ENCODE results near the gene UCP3.

UCP3 gene

DNA sequence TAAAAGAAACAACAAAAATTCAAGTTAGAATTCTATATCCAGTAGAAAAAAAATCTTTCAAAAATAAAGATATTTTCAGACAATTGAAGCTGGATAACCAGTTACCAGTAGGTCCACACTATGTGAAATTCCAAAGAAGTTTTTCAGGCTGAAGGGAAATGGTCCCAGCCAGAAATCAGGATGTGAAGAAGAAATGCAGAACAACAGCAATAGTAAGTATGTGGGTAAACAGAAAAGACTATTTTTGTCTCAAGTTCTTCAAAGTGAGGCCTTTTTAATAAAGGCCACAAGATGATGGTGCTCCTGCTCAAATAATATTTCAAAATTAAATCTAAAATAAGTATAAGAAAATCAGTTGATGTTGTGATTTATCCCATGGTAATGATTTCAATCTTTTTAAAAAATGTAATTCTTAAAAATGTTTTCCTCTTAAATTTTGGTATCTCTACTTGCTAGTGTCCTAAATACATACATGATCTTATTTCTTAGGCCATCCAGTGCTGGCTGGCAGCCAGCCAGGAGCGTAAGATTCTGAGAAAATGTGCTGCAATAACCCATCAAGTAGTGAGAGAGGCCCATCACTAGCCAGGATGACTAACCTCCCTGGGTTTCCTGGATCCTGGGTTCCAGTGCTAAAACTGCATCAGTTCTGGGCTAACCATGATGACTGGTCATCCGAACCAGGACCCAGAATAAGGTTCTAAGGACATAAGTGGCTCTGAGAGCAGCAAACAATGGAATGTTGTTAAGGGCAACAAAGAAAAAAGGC, 15.6 kb upstream of the UCP3 start:
- H3K36me3 ChIP-seq (ENCODE audit: low read length), result no peaks in the 10 kb centered on the region

DNA sequence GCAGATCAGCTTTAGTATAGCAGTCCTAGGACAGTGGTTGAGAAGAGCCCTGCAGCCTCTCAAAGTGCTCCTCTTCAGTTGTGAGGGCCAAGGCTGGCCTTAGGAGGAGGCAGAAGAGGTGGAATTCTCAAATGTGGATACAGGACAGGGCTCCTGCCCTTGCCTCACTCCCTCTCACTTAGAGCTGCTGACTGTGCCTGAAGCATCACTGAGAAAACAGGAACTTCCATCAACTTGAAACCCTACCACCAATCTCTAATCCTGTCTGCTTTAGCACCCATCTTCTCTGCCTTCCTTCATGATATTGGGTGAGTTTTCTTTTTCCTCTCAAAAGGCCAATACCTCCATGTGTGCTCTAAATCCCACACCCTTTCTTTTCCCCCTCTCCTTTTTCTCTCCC, 14.4 kb upstream of the UCP3 start:
- Histone ChIP-seq H4K20me1 (ENCODE audit: low read depth, low read length) (no peaks in the 10 kb centered on the region), H3K27me3 (ENCODE audit: low read length) (no peaks in the 10 kb centered on the region), H3K4me3 (ENCODE audit: insufficient read depth, low read length, poor library complexity, severe bottlenecking) (no peak overlapping the region), H3K9me3 (ENCODE audit: insufficient read depth, low read length) (no peaks in the 10 kb centered on the region), H3K4me2 (ENCODE audit: low read depth, low read length, poor library complexity, severe bottlenecking) (no peak overlapping the region), H3K36me3 (ENCODE audit: low read length) (no peaks in the 10 kb centered on the region), H3K27ac (ENCODE audit: low read depth, low read length) (no peak overlapping the region), H3K9me2 (replicated peaks; ENCODE audit: insufficient read depth, low read length) (no peaks in the 10 kb centered on the region), H3F3A (ENCODE audit: insufficient read depth) (no peaks in the 10 kb centered on the region), H3K79me2 (ENCODE audit: insufficient read depth, low read length) (no peaks in the 10 kb centered on the region), H2AFZ (ENCODE audit: low read depth, low read length, severe bottlenecking) (no peak overlapping the region), H3K9ac (ENCODE audit: low read length) (no peak overlapping the region)
- no peak for TF ChIP-seq EZH2phosphoT487 (conservative IDR thresholded peaks at IDR 0.05; ENCODE audit: low read length)
- TF ChIP-seq, protein P1, sequence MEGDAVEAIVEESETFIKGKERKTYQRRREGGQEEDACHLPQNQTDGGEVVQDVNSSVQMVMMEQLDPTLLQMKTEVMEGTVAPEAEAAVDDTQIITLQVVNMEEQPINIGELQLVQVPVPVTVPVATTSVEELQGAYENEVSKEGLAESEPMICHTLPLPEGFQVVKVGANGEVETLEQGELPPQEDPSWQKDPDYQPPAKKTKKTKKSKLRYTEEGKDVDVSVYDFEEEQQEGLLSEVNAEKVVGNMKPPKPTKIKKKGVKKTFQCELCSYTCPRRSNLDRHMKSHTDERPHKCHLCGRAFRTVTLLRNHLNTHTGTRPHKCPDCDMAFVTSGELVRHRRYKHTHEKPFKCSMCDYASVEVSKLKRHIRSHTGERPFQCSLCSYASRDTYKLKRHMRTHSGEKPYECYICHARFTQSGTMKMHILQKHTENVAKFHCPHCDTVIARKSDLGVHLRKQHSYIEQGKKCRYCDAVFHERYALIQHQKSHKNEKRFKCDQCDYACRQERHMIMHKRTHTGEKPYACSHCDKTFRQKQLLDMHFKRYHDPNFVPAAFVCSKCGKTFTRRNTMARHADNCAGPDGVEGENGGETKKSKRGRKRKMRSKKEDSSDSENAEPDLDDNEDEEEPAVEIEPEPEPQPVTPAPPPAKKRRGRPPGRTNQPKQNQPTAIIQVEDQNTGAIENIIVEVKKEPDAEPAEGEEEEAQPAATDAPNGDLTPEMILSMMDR (IDR thresholded peaks at IDR 0.05; ENCODE audit: insufficient read depth, low read length, poor library complexity, severe bottlenecking), result no peak

More for the DNA sequence above, 15.6 kb upstream of the UCP3 start:
- H3K4me2 ChIP-seq (ENCODE audit: low read depth, low read length, poor library complexity, severe bottlenecking), result no peak overlapping the region
- H3K27ac ChIP-seq (ENCODE audit: low read depth, low read length), result no peak overlapping the region
- no peaks in the 10 kb centered on the region for H3F3A ChIP-seq (ENCODE audit: insufficient read depth)
- H3K27me3 ChIP-seq (ENCODE audit: low read length), result no peaks in the 10 kb centered on the region
- H3K9ac ChIP-seq (ENCODE audit: low read length), result no peak overlapping the region
- no peak overlapping the region for H2AFZ ChIP-seq (ENCODE audit: low read depth, low read length, severe bottlenecking)
- no peaks in the 10 kb centered on the region for H3K9me3 ChIP-seq (ENCODE audit: insufficient read depth, low read length)
- no peaks in the 10 kb centered on the region for H4K20me1 ChIP-seq (ENCODE audit: low read depth, low read length)
- H3K4me3 ChIP-seq (ENCODE audit: insufficient read depth, low read length, poor library complexity, severe bottlenecking), result no peak overlapping the region
- H3K79me2 ChIP-seq (ENCODE audit: insufficient read depth, low read length), result no peaks in the 10 kb centered on the region
- TF ChIP-seq EZH2phosphoT487 (conservative IDR thresholded peaks at IDR 0.05; ENCODE audit: low read length), result no peak
- TF ChIP-seq, protein P1 (IDR thresholded peaks at IDR 0.05; ENCODE audit: insufficient read depth, low read length, poor library complexity, severe bottlenecking), result no peak
- H3K9me2 ChIP-seq (replicated peaks; ENCODE audit: insufficient read depth, low read length), result no peaks in the 10 kb centered on the region

DNA sequence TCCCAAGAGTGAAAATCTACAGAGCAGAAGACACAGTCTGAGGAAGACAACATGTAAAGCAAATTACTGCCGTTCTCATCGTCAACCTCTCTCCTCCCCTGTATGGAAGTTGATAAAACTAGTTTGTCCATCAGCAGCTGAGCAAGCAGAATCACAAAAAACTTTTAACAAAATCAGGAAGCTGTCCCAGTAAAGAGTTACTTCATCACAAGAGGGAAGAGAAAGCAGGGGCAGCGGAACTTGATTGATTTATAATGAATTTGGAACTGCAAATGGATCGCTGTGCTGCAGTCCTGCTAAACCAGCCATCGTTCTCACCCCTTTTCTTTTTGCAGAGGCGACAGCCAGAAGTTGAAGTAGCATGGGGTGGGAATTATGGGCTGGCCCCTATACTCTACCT, 13.7 kb upstream of the UCP3 start:
- Histone ChIP-seq H3K4me2 (ENCODE audit: low read depth, low read length, poor library complexity, severe bottlenecking) (no peak overlapping the region), H3K36me3 (ENCODE audit: low read length) (no peaks in the 10 kb centered on the region), H4K20me1 (ENCODE audit: low read depth, low read length) (no peaks in the 10 kb centered on the region), H2AFZ (ENCODE audit: low read depth, low read length, severe bottlenecking) (no peak overlapping the region), H3K27me3 (ENCODE audit: low read length) (no peaks in the 10 kb centered on the region), H3K9me2 (replicated peaks; ENCODE audit: insufficient read depth, low read length) (no peaks in the 10 kb centered on the region), H3K9me3 (ENCODE audit: insufficient read depth, low read length) (no peaks in the 10 kb centered on the region), H3F3A (ENCODE audit: insufficient read depth) (no peaks in the 10 kb centered on the region), H3K9ac (ENCODE audit: low read length) (no peak overlapping the region), H3K4me3 (ENCODE audit: insufficient read depth, low read length, poor library complexity, severe bottlenecking) (no peak overlapping the region), H3K27ac (ENCODE audit: low read depth, low read length) (no peak overlapping the region), H3K79me2 (ENCODE audit: insufficient read depth, low read length) (no peaks in the 10 kb centered on the region)
- no peak for TF ChIP-seq EZH2phosphoT487 (conservative IDR thresholded peaks at IDR 0.05; ENCODE audit: low read length)
- TF ChIP-seq, protein P1 (IDR thresholded peaks at IDR 0.05; ENCODE audit: insufficient read depth, low read length, poor library complexity, severe bottlenecking), result no peak

Measured in SU-DHL-6 (cell line).